Neuronal stem cell (in vitro differentiated cells): ENCODE measurements around the gene ACACA.

Source experiments
- DNase-seq: peaks from one replicate; pipeline ENCODE4 v3.0.0-alpha.2; 2013; ENCODE audit warnings: low spot score
- H2AFZ ChIP-seq: one replicate; pipeline ENCODE4 v1.6.1; 2013; ENCODE audit warnings: mild to moderate bottlenecking, low read length, inconsistent platforms
- H2AK5ac ChIP-seq: 2 replicates; pipeline ENCODE4 v1.6.1; 2013; ENCODE audit warnings: low read depth, mild to moderate bottlenecking, inconsistent platforms, low read length, moderate library complexity, mixed read lengths
- H2BK120ac ChIP-seq: 2 replicates; pipeline ENCODE4 v1.6.1; 2013; ENCODE audit warnings: low read depth, mild to moderate bottlenecking, inconsistent platforms, low read length, moderate library complexity, mixed read lengths
- H2BK12ac ChIP-seq: one replicate; pipeline ENCODE4 v1.6.1; 2013; ENCODE audit warnings: low read length, inconsistent platforms
- H2BK15ac ChIP-seq: 2 replicates; pipeline ENCODE4 v1.6.1; 2013; ENCODE audit warnings: mild to moderate bottlenecking, low read length, inconsistent platforms, mixed read lengths
- H2BK5ac ChIP-seq: one replicate; pipeline ENCODE4 v1.6.1; 2013; ENCODE audit warnings: inconsistent platforms, mild to moderate bottlenecking, low read length, moderate library complexity
- H3K14ac ChIP-seq: one replicate; pipeline ENCODE4 v1.6.1; 2013; ENCODE audit warnings: low read length, inconsistent platforms
- H3K18ac ChIP-seq: 2 replicates; pipeline ENCODE4 v1.6.1; 2013; ENCODE audit warnings: low read length, inconsistent platforms
- H3K23ac ChIP-seq: 2 replicates; pipeline ENCODE4 v1.6.1; 2013; ENCODE audit warnings: low read depth, mild to moderate bottlenecking, mixed read lengths, low read length, inconsistent platforms; ENCODE audit not compliant: poor library complexity
- H3K27ac ChIP-seq: replicated peaks from 3 replicates; pipeline ENCODE4 v1.5.1; 2013; ENCODE audit warnings: low read length, inconsistent platforms
- H3K27me3 ChIP-seq, 3 experiments: 2 replicates each; pipeline ENCODE4 v1.6.1; 2013; ENCODE audit warnings: low read length in 3 of 3, mild to moderate bottlenecking in 2 of 3, inconsistent platforms in 1 of 3, low read depth in 1 of 3, mixed read lengths in 1 of 3, moderate library complexity in 1 of 3; ENCODE audit not compliant: control insufficient read depth in 3 of 3, insufficient read depth in 3 of 3
- H3K36me3 ChIP-seq, 2 donors: replicated peaks in 1 of 2; 2 replicates each; pipeline ENCODE4 v1.6.1; 2013; ENCODE audit warnings: low read length in 2 of 2; ENCODE audit not compliant: control insufficient read depth in 2 of 2, insufficient read depth in 2 of 2
- H3K4ac ChIP-seq: 2 replicates; pipeline ENCODE4 v1.6.1; 2013; ENCODE audit warnings: inconsistent platforms, mild to moderate bottlenecking, low read length, moderate library complexity
- H3K4me1 ChIP-seq, 2 donors: 1 replicate in 1 of 2; 2 replicates in 1 of 2; pipeline ENCODE4 v1.6.1; 2013; ENCODE audit warnings: low read length in 2 of 2, low read depth in 1 of 2; ENCODE audit not compliant: control insufficient read depth in 2 of 2, insufficient read depth in 1 of 2
- H3K4me2 ChIP-seq: one replicate; pipeline ENCODE4 v1.6.1; 2013; ENCODE audit warnings: mild to moderate bottlenecking, low read length, inconsistent platforms; ENCODE audit not compliant: insufficient read depth, poor library complexity, severe bottlenecking
- H3K4me3 ChIP-seq, 2 donors: 2 replicates each; pipeline ENCODE4 v1.5.1; 2013; ENCODE audit warnings: low read length in 2 of 2, mild to moderate bottlenecking in 2 of 2, inconsistent platforms in 1 of 2, moderate library complexity in 1 of 2
- H3K79me1 ChIP-seq: one replicate; pipeline ENCODE4 v1.6.1; 2013; ENCODE audit warnings: low read depth, mild to moderate bottlenecking, inconsistent platforms, low read length, moderate library complexity
- H3K9ac ChIP-seq: one replicate; pipeline ENCODE4 v1.6.1; 2013; ENCODE audit warnings: mild to moderate bottlenecking, low read depth, low read length, inconsistent platforms; ENCODE audit not compliant: poor library complexity
- H3K9me3 ChIP-seq, 2 donors: replicated peaks in 1 of 2; 2 replicates each; pipeline versions ENCODE3 to v1.6.1; 2013; ENCODE audit warnings: low read length in 2 of 2, mild to moderate bottlenecking in 2 of 2, inconsistent platforms in 1 of 2, low read depth in 1 of 2, mixed read lengths in 1 of 2, moderate library complexity in 1 of 2; ENCODE audit not compliant: control insufficient read depth in 2 of 2, insufficient read depth in 1 of 2
- H4K8ac ChIP-seq: one replicate; pipeline ENCODE4 v1.6.1; 2013; ENCODE audit warnings: low read depth, mild to moderate bottlenecking, inconsistent platforms, low read length, moderate library complexity
- H4K91ac ChIP-seq: one replicate; pipeline ENCODE4 v1.6.1; 2013; ENCODE audit warnings: low read length, low read depth, mild to moderate bottlenecking, inconsistent platforms; ENCODE audit not compliant: poor library complexity
- WGBS, 2 donors: extraction: QIAGEN DNeasy Blood & Tissue Kit; methylation state at CpG; one replicate each; pipeline ENCODE4 v1.1.7; 2013; ENCODE audit warnings: missing lambda C conversion rate in 2 of 2, mixed read lengths in 1 of 2; ENCODE audit not compliant: insufficient read length in 2 of 2, insufficient replicate concordance in 1 of 2; ENCODE audit errors: extremely low coverage in 2 of 2; 5-methylcytosine and 5-hydroxymethylcytosine counted together

Gene ACACA

GRCh38 chr17:37280841-37281240, 125.8 kb downstream of the ACACA start:
- Histone ChIP-seq H3K79me1 (no peaks in the 10 kb centered on the region), H2AFZ (no peak overlapping the region), H3K4ac (no peak overlapping the region), H3K9me3 (peaks cover 0 to 12% of the 10 kb centered on the region in 2 donors), H3K14ac (no peak overlapping the region), H3K27ac (no peak overlapping the region), H2BK5ac (no peak overlapping the region), H3K4me1 (no peaks in the 10 kb centered on the region), H2AK5ac (no peak overlapping the region), H3K4me2 (no peak overlapping the region), H3K27me3 (no peaks in the 10 kb centered on the region), H3K4me3 (no peak overlapping the region), H3K9ac (no peak overlapping the region), H3K36me3 (peaks cover 12 to 87% of the 10 kb centered on the region in 2 donors), H4K91ac (no peak overlapping the region), H4K8ac (no peak overlapping the region), H2BK15ac (no peak overlapping the region), H2BK12ac (no peak overlapping the region), H3K23ac (no peak overlapping the region), H2BK120ac (no peak overlapping the region), H3K18ac (no peak overlapping the region)
- no CpG with 5 or more reads among the region's 6 CpGs for WGBS, 2 donors
- DNase-seq = no peak

- WGBS, 2 donors = no CpG with 5 or more reads among the region's 2 CpGs
- H2BK5ac ChIP-seq = no peak overlapping the region
- no peaks in the 10 kb centered on the region for H3K79me1 ChIP-seq
- peaks cover 0 to 12% of the 10 kb centered on the region in 2 donors for H3K9me3 ChIP-seq
- H3K27me3 ChIP-seq = no peaks in the 10 kb centered on the region
- H3K18ac ChIP-seq = no peak overlapping the region
- H2BK120ac ChIP-seq = no peak overlapping the region
- H3K27ac ChIP-seq = no peak overlapping the region
- H3K9ac ChIP-seq = no peak overlapping the region
- H4K91ac ChIP-seq = no peak overlapping the region
- H3K14ac ChIP-seq = no peak overlapping the region
- H2AK5ac ChIP-seq = no peak overlapping the region
- H3K4me3 ChIP-seq = no peak overlapping the region
- no peak overlapping the region for H2BK15ac ChIP-seq
- no peak overlapping the region for H2AFZ ChIP-seq
- peaks cover 10 to 93% of the 10 kb centered on the region in 2 donors for H3K36me3 ChIP-seq
- no peak for DNase-seq
- H2BK12ac ChIP-seq = no peak overlapping the region
- no peak overlapping the region for H3K4me2 ChIP-seq
- H3K23ac ChIP-seq = no peak overlapping the region
- no peaks in the 10 kb centered on the region for H3K4me1 ChIP-seq
- no peak overlapping the region for H4K8ac ChIP-seq
- H3K4ac ChIP-seq = no peak overlapping the region
Observed at GRCh38 chr17:37278247-37278894, 128.3 kb downstream of the ACACA start.

GRCh38 chr17:37276475-37276874, 130.2 kb downstream of the ACACA start:
- Histone ChIP-seq H3K79me1 (no peaks in the 10 kb centered on the region), H3K9me3 (no peaks in the 10 kb centered on the region), H3K27ac (no peak overlapping the region), H2AK5ac (no peak overlapping the region), H3K4me2 (no peak overlapping the region), H2BK120ac (no peak overlapping the region), H2BK5ac (no peak overlapping the region), H4K91ac (no peak overlapping the region), H3K18ac (no peak overlapping the region), H2BK12ac (no peak overlapping the region), H3K14ac (no peak overlapping the region), H3K27me3 (no peaks in the 10 kb centered on the region), H3K4me3 (no peak overlapping the region), H3K36me3 (peaks cover 7 to 93% of the 10 kb centered on the region in 2 donors), H4K8ac (no peak overlapping the region), H3K23ac (no peak overlapping the region), H3K9ac (no peak overlapping the region), H2BK15ac (no peak overlapping the region), H2AFZ (no peak overlapping the region), H3K4ac (no peak overlapping the region), H3K4me1 (no peaks in the 10 kb centered on the region)
- no peak for DNase-seq
- no CpG with 5 or more reads among the region's 1 CpG for WGBS, 2 donors

- Histone ChIP-seq H3K27ac (no peak overlapping the region), H2AFZ (no peak overlapping the region), H3K9ac (no peak overlapping the region), H2BK5ac (no peak overlapping the region), H3K4me2 (no peak overlapping the region), H3K27me3 (no peaks in the 10 kb centered on the region), H2AK5ac (no peak overlapping the region), H4K91ac (no peak overlapping the region), H3K4me3 (no peak overlapping the region), H3K14ac (no peak overlapping the region), H3K9me3 (no peaks in the 10 kb centered on the region), H4K8ac (no peak overlapping the region), H3K79me1 (no peaks in the 10 kb centered on the region), H2BK12ac (no peak overlapping the region), H3K4me1 (no peaks in the 10 kb centered on the region), H2BK120ac (no peak overlapping the region), H3K36me3 (peaks cover 12 to 92% of the 10 kb centered on the region in 2 donors), H3K4ac (no peak overlapping the region), H3K23ac (no peak overlapping the region), H3K18ac (no peak overlapping the region), H2BK15ac (no peak overlapping the region)
- no peak for DNase-seq
- WGBS, 2 donors = no CpG with 5 or more reads among the region's 6 CpGs
Observed at GRCh38 chr17:37274461-37274860, 132.2 kb downstream of the ACACA start.
